ENCODE measurements around the gene TMIE. TPM values are rescaled to one million over a fixed set of nuclear protein-coding genes. Genes with fewer than 3 reads are reported as not detected.

TMIE gene
- total and polyA plus RNA-seq, 9 of the 15 experiments (the other 6 are each of a cell fraction or from before 2014, with no cell fraction given): not detected

- TF ChIP-seq ZNF609 (CRISPR knock-in tag; IDR thresholded peaks at IDR 0.05; ENCODE audit: borderline replicate concordance) (no peak), USF1 (CRISPR knock-in tag; IDR thresholded peaks at IDR 0.05) (no peak), TOE1 (IDR thresholded peaks at IDR 0.05; ENCODE audit: borderline replicate concordance) (no peak), TOE1 (CRISPR knock-in tag; IDR thresholded peaks at IDR 0.05; ENCODE audit: borderline replicate concordance, low read depth) (no peak), ZNF347 (CRISPR knock-in tag; IDR thresholded peaks at IDR 0.05; ENCODE audit: low read depth) (no peak), POLR3G (IDR thresholded peaks at IDR 0.05; ENCODE audit: extremely low read depth, insufficient read length, insufficient replicate concordance) (no peak), ZEB2 (IDR thresholded peaks at IDR 0.05) (no peak), ZNF165 (CRISPR knock-in tag; IDR thresholded peaks at IDR 0.05; ENCODE audit: borderline replicate concordance) (no peak), ZNF785 (CRISPR knock-in tag; IDR thresholded peaks at IDR 0.05) (no peak), MED1 (CRISPR knock-in tag; IDR thresholded peaks at IDR 0.05; ENCODE audit: borderline replicate concordance) (no peak)
These were observed 20.8 kb upstream of the TMIE start (continued) for GRCh38 chr3:46680298-46680826.

All from K562 (cell line).